Measurements from ENCODE around the gene MAD1L1. TPM values are rescaled to one million over a fixed set of nuclear protein-coding genes. Genes with fewer than 3 reads are reported as not detected.
"Not testable (repeated sequence)": the region's sequence is repeated elsewhere in the genome, so short reads cannot be mapped to it uniquely, and the experiment has no call there.

Gene MAD1L1
- total RNA-seq, 1 donor from 2014 or later = 55.0 TPM

DNA sequence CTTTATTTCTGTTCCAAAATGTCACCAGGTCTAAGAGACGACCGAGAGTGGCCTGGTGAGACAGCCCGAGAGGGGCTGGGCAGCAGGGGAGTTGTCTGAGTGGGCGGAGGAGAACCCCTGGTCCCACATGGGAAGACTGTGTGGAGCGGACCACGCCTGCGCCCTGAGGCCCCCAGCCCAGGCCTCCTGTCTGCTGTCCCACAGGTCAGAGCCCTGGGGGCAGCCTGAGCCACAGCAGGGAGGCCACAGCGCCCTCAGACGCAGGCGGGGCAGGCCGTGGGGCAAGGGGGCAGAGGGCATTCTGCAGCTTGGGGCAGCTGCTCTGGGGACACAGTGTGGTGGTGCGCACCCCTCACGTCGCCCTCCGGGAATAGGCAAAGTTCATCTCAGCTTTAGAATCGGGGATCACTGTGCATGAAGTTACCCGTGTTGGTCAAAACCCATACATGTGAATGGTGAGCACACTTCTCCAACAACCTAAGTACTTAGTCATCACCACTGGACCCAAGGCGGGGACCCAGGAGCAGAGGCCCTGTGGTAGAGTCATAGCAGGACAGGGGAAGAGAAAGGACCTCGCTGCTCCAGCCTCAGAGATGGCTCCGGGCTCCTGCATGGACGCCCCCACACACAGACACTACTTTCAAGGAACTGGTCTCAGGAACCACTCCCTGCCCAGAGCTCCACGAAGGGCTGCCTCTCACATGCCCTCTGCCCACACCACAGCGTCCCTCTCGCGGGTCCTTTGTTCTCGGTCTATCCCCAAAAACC is 348.0 kb downstream of the MAD1L1 start:
- peaks cover 26% of the 10 kb centered on the region for H3K4me1 Mint-ChIP-seq (ENCODE audit: low read depth)
- peaks cover 5% of the 10 kb centered on the region for H3K9me3 Mint-ChIP-seq
- H3K27me3 Mint-ChIP-seq (ENCODE audit: low read depth) = no peaks in the 10 kb centered on the region
- no peak for DNase-seq (ENCODE audit: low spot score)
- no peak overlapping the region for H3K27ac Mint-ChIP-seq
- intact Hi-C loops (cut with micrococcal nuclease) = no loop called here
- H3K36me3 Mint-ChIP-seq (ENCODE audit: low read depth) = peaks cover 46% of the 10 kb centered on the region
- H3K4me3 Mint-ChIP-seq (ENCODE audit: low read depth) = no peak overlapping the region

DNA sequence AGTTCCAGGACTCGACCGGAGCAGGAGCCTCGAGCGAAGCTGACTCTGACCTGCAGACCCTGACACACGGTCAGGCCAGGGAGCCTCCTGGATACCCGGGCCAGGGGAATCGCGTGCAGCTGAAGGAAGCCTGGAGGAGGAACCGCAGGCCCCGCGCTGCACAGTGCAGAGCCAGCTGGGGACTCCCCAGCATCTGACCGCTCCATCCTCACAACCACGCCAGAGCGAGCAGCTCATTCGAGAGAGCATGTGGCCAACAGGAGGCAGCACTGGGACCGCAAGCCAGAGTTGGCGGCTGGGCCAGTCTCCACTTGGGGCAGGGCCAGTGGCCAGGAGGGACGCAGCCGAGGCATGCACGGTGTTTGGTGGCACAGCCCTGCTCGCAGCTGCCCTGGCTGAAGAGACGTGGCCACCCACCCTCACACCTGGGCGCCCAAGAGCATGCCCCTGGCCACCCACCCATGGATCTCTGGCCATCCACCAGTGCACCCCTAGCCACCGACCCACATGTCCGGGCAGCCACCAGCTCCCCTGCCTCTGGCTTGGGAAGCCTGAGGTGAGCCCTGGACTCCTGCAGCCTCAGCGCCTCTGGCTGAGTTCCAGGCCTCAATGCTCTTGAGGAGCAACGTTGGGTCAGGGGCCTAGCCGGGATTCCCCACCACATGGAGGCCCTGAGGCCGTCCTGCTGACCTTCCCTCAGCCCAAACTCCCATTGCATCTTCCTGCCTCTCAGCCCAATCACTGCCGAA is 348.7 kb downstream of the MAD1L1 start:
- peaks cover 5% of the 10 kb centered on the region for H3K9me3 Mint-ChIP-seq

DNA sequence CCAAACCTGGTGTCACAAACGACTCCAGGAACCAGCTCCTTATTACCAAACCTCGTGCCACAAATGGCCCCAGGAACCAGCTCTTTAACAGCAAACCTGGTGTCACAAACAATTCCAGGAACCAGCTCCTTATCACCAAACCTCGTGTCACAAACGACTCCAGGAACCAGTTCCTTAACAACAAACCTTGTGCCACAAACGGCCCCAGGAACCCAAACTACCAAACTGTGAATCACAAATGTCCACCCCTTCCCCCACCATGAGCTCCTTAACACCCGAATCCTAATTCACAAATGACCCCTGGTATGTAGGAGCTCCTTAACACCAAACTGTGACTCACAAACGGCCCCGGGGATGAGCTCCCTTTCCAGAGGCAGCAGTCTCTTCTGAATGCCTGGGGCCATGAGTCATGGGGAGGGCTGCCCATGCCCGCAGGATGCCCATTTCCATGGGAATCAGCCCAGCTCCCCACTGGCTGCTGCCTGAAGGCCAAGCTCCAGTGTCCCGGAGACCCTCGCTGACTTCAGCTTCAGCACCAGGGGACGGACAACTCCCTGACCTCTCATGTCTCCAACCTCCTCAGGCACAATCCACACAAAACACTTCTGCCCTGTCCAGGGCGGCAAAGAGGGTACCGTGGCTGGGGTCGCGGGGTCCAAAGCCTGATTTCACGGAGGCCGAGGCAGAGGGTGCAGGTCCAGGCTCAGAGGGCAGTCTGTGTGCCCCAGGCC is 349.5 kb downstream of the MAD1L1 start:
- H3K9me3 Mint-ChIP-seq = peaks cover 7% of the 10 kb centered on the region
- H3K4me1 Mint-ChIP-seq (ENCODE audit: low read depth) = peaks cover 22% of the 10 kb centered on the region
- H3K36me3 Mint-ChIP-seq (ENCODE audit: low read depth) = peaks cover 51% of the 10 kb centered on the region
- H3K27me3 Mint-ChIP-seq (ENCODE audit: low read depth) = no peaks in the 10 kb centered on the region
- no peak for DNase-seq (ENCODE audit: low spot score)
- H3K4me3 Mint-ChIP-seq (ENCODE audit: low read depth) = no peak overlapping the region
- peak overlapping the region; percentile 14 for H3K27ac Mint-ChIP-seq
- intact Hi-C loops (cut with micrococcal nuclease) = no loop called here

More for the DNA sequence above, 348.7 kb downstream of the MAD1L1 start:
- Mint-ChIP-seq H3K4me3 (ENCODE audit: low read depth) (no peak overlapping the region), H3K27ac (no peak overlapping the region), H3K36me3 (ENCODE audit: low read depth) (peaks cover 53% of the 10 kb centered on the region), H3K27me3 (ENCODE audit: low read depth) (no peaks in the 10 kb centered on the region), H3K4me1 (ENCODE audit: low read depth) (peaks cover 22% of the 10 kb centered on the region)
- no peak for DNase-seq (ENCODE audit: low spot score)
- intact Hi-C loops (cut with micrococcal nuclease) = no loop called here

DNA sequence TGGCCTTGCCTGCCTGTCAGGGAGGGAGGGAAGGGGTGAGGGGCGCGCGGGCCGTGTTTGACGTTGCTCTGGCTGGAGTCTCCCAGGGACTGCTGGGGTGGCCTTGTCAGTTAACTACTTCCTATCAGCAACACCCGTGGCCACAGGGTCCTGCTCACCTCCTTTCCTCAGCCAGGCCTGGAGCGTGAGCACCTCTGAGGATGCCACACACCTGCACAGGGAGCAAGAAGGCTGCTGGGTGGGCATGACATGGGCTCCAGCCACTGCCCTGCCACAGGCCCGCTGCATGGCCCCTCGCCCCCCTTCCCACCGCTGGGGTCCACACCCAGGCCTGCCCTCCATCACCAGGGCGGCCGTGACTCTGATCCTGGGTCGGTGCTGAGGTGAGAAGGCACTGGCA is 350.3 kb downstream of the MAD1L1 start:
- Mint-ChIP-seq H3K27me3 (ENCODE audit: low read depth) (no peaks in the 10 kb centered on the region), H3K4me3 (ENCODE audit: low read depth) (no peak overlapping the region), H3K27ac (peak overlapping the region; percentile 14), H3K9me3 (peaks cover 13% of the 10 kb centered on the region), H3K36me3 (ENCODE audit: low read depth) (peaks cover 48% of the 10 kb centered on the region), H3K4me1 (ENCODE audit: low read depth) (peaks cover 22% of the 10 kb centered on the region)
- intact Hi-C loops (cut with micrococcal nuclease) = no loop called here
- no peak for DNase-seq (ENCODE audit: low spot score)

DNA sequence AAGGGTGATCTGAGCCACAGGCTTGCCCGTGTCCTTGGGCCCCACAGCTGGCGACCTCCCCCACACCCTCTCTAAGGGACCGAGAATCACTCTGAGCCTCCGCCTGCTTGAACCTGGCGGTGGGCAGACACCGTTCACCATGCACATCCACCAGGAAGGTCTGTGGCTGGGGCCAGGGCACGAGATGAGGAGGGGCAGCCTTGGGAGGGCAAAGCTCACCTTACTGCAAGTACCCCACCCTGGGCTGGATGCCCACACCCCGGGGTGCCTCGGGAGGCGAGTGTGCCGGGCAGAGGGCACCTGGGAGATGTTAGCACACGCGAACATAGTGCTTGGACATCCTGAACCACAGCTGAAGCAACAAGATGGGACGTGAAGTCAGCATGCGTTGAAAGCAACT is 350.8 kb downstream of the MAD1L1 start:
- peak overlapping the region; percentile 28 for H3K27ac Mint-ChIP-seq
- peaks cover 22% of the 10 kb centered on the region for H3K4me1 Mint-ChIP-seq (ENCODE audit: low read depth)
- H3K27me3 Mint-ChIP-seq (ENCODE audit: low read depth) = no peaks in the 10 kb centered on the region
- H3K9me3 Mint-ChIP-seq = peaks cover 13% of the 10 kb centered on the region
- no peak for DNase-seq (ENCODE audit: low spot score)
- peaks cover 43% of the 10 kb centered on the region for H3K36me3 Mint-ChIP-seq (ENCODE audit: low read depth)
- intact Hi-C loops (cut with micrococcal nuclease) = no loop called here
- H3K4me3 Mint-ChIP-seq (ENCODE audit: low read depth) = no peak overlapping the region

DNA sequence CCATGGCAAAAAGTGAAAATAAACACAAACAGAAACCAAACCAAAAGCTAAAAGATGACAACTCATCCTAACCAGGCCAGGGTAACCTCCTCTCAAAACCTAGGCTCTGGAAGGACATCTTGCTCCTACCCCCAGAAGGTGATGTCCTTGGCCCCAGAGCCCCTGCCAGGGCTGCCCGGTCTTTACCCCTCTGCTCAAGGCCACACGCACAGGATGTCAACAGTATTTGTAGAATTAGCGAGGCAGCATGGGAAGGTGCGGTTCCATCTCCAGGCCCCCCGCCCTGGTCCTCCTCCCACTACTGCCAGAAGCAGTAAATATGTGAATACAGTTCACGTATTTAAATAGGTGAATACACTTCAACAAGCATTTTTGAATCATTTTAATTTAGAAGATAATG is 356.1 kb downstream of the MAD1L1 start:
- H3K27me3 Mint-ChIP-seq (ENCODE audit: low read depth); H3K4me3 Mint-ChIP-seq (ENCODE audit: low read depth); H3K27ac Mint-ChIP-seq; H3K4me1 Mint-ChIP-seq (ENCODE audit: low read depth); DNase-seq (ENCODE audit: low spot score); intact Hi-C loops (cut with micrococcal nuclease): not testable (repeated sequence)
- H3K9me3 Mint-ChIP-seq = peaks cover 14% of the 10 kb centered on the region
- H3K36me3 Mint-ChIP-seq (ENCODE audit: low read depth) = peaks cover 41% of the 10 kb centered on the region

DNA sequence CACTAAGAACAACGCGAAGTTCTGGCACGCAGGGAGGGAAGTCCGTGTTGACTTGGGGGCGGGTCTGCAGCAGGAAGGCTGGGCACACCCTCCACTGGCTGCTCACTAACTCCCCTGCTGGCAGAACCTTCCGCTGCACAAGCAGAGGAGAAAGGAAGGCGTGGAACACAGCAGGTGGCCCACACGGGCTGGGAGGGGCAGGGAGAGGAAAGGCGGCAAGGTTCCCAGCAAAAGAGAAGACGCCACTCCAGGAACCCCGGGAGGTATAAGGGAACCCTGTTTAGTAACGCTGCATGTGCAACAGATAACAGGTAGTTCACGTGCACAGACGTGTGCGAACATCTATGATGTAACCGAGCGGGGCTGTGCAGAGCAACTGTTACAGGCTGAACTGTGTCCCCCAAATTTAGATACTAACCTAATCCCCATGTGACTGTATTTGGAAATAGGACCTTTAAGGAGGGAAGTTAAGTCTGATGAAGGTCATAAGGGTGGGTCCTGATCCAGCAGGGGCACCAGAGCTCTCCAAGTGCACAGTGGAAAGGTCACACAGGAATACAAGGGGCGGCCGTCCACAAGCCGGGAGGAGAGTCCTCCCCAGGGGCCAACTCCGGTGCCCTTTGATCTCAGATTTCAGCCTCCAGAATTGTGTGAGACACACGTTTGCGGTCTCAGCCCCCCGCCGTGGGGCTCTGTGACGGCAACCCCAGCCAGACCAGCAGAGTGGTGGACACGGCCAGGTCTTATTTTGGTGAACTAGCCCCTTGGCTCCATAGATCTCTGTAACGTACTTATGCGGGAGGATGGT is 357.1 kb downstream of the MAD1L1 start:
- H3K27me3 Mint-ChIP-seq (ENCODE audit: low read depth); intact Hi-C loops (cut with micrococcal nuclease): not testable (repeated sequence)

DNA sequence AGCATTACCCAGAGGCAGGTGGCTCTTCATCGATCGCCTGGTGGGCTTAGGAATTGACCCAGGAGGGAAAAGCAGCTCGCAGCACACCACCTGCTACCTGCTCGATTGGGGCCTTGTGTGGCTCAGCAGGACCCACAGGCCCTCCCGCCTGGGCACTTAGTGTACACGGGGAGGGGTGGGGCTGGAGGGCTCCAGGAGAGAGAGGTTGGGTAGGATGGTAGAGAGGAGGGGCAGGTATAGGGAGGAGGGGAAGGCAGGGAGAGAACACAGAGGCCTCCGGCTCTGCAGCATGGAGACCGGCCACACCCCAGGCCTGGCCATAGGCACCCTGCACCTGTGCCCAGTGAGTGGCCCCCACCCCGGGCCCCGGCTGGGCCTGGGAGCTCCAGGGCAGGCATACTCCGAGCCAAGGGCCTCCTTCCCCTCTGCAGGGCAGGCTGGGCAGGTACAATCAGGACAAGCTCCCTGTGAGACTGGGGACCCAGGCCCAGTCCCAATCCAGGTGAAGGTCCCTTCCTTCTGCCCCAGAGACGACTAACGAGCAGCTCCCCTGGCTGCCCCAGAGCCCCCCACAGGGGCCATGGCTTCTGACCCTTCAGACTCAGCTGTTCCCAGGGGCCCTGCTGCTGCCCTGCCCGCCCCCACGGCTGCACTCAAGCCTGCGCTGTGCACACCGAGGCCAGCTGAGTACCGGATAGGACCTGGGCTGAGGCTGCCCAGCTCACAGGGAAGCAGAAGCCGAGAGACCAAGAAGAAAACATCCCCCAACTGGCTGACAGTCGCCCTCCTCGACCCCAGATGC is 358.0 kb downstream of the MAD1L1 start:
- H3K27me3 Mint-ChIP-seq (ENCODE audit: low read depth); H3K27ac Mint-ChIP-seq; H3K4me1 Mint-ChIP-seq (ENCODE audit: low read depth); H3K4me3 Mint-ChIP-seq (ENCODE audit: low read depth); intact Hi-C loops (cut with micrococcal nuclease); DNase-seq (ENCODE audit: low spot score): not testable (repeated sequence)
- peaks cover 35% of the 10 kb centered on the region for H3K36me3 Mint-ChIP-seq (ENCODE audit: low read depth)
- H3K9me3 Mint-ChIP-seq = peaks cover 24% of the 10 kb centered on the region

More for the DNA sequence above, 357.1 kb downstream of the MAD1L1 start:
- not testable (repeated sequence) for DNase-seq (ENCODE audit: low spot score); H3K4me3 Mint-ChIP-seq (ENCODE audit: low read depth); H3K4me1 Mint-ChIP-seq (ENCODE audit: low read depth); H3K27ac Mint-ChIP-seq
- H3K9me3 Mint-ChIP-seq = peaks cover 23% of the 10 kb centered on the region
- peaks cover 40% of the 10 kb centered on the region for H3K36me3 Mint-ChIP-seq (ENCODE audit: low read depth)

DNA sequence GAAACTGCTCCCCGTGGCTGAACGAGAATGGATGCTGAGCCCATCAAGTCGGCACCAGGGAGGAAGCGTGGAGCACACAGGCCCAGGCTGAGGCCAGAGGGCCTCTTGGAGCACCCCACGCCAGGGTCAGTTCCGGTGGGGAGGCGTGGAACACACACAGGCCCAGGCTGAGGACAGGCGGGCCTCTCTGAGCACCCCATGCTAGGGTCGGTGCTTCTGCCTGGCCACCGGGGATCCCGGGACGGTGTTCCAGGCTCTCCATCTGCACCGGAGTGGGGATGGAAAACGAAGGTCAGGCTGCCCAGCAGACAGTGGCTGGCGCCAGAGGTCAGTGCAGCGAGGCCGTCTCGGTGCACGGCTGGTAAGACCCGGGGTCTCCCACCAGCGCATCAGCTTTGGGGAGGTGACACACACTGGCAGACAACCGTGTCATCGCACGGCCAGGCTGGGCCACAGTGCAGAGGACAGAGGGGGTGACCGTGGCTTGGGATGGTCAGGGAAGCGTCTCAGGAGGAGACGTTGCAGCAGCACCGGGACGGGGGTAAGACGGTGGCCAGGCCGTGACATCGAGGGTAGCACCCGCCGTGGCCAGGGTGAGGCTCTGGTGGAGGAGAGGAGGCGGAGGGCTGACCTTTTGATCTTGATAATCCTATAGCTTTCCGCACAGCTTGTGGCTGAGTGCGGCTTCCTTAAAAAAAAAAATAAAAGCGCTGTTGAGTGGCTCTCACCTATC is 358.7 kb downstream of the MAD1L1 start:
- H3K36me3 Mint-ChIP-seq (ENCODE audit: low read depth) = peaks cover 28% of the 10 kb centered on the region
- peaks cover 24% of the 10 kb centered on the region for H3K9me3 Mint-ChIP-seq
- H3K4me3 Mint-ChIP-seq (ENCODE audit: low read depth) = no peak overlapping the region
- no peak overlapping the region for H3K27ac Mint-ChIP-seq
- H3K27me3 Mint-ChIP-seq (ENCODE audit: low read depth) = no peaks in the 10 kb centered on the region
- intact Hi-C loops (cut with micrococcal nuclease) = no loop called here
- DNase-seq (ENCODE audit: low spot score) = no peak
- peaks cover 3% of the 10 kb centered on the region for H3K4me1 Mint-ChIP-seq (ENCODE audit: low read depth)

DNA sequence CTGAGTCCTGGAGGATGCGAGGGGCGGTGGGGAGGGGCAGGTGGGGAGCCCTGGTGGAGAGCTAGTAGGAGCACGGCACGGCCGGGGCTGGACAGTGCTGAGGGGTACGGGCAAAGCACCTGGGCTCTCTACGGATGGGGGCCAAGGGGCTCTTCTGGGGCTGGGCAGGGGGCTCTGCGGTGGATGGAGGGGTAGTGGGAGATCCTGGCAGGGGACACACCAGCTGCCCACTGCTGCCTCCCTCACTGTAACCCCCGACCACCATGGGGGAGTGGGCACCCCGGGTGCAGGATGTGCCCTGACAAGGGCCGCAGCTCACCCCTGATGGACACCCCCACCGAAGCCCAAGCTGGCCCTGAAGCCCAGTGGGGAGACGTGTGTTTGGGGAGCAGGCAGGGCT is 359.3 kb downstream of the MAD1L1 start:
- intact Hi-C loops (cut with micrococcal nuclease) = no loop called here
- peaks cover 24% of the 10 kb centered on the region for H3K36me3 Mint-ChIP-seq (ENCODE audit: low read depth)
- DNase-seq (ENCODE audit: low spot score) = no peak
- H3K27me3 Mint-ChIP-seq (ENCODE audit: low read depth) = no peaks in the 10 kb centered on the region
- H3K9me3 Mint-ChIP-seq = peaks cover 20% of the 10 kb centered on the region
- H3K4me3 Mint-ChIP-seq (ENCODE audit: low read depth) = no peak overlapping the region
- peaks cover 3% of the 10 kb centered on the region for H3K4me1 Mint-ChIP-seq (ENCODE audit: low read depth)
- no peak overlapping the region for H3K27ac Mint-ChIP-seq

DNA sequence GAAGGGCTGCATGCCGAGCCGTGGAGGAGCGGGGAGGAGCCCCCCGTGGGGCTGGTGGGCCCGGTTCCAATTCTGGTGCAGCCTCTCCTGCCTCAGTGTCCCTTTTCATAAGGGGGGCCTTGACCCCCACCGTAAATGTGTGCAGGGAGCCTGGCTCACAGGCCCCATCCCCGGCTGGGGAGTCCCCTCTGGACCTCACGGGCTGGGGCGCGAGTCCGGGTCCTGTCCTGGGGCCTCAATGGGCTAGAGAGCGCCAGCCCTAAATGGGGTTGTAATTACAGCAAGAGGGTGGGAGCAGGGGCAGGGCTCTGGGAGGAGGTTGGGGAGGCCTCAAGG is 359.7 kb downstream of the MAD1L1 start:
- Mint-ChIP-seq H3K36me3 (ENCODE audit: low read depth) (peaks cover 20% of the 10 kb centered on the region), H3K9me3 (peaks cover 16% of the 10 kb centered on the region), H3K27me3 (ENCODE audit: low read depth) (no peaks in the 10 kb centered on the region), H3K4me3 (ENCODE audit: low read depth) (no peak overlapping the region), H3K27ac (no peak overlapping the region), H3K4me1 (ENCODE audit: low read depth) (peaks cover 3% of the 10 kb centered on the region)
- no peak for DNase-seq (ENCODE audit: low spot score)
- intact Hi-C loops (cut with micrococcal nuclease) = no loop called here

All from activated T-helper 2 cell treated with anti-CD3 and anti-CD28 coated beads, Interferon-gamma antibody, Interleukin-2, Interleukin-4, amounts not matched to agents 10 μg/mL and 5 μg/mL and 100 μg/mL, durations not matched to agents 14 hours and 24 hours and 36 hours (primary cell).